Liver (tissue), 3 donors: Measurements from ENCODE around the gene TEC.

ENCODE experiments used
- ATF3 ChIP-seq: IDR thresholded peaks from 2 replicates; pipeline ENCODE4 v1.6.1; 2016; ENCODE audit warnings: antibody characterized with exemption
- EGR1 ChIP-seq, 2 donors: IDR thresholded peaks; 2 replicates each; pipeline ENCODE4 v1.6.1; 2016 to 2018; ENCODE audit warnings: antibody characterized with exemption in 2 of 2, low read depth in 2 of 2
- RAD21 ChIP-seq, 2 donors: IDR thresholded peaks; 2 replicates each; pipeline ENCODE4 v1.6.1; 2016; ENCODE audit warnings: antibody characterized with exemption in 2 of 2, mild to moderate bottlenecking in 2 of 2
- TAF1 ChIP-seq: conservative IDR thresholded peaks from 2 replicates; pipeline ENCODE4 v1.6.1; 2016; ENCODE audit warnings: antibody characterized with exemption, mild to moderate bottlenecking
- TF ChIP-seq, protein P1 (sequence below): fragments of 150-350 bp; IDR thresholded peaks from 2 replicates; pipeline ENCODE4 v1.5.1; 2017; ENCODE audit warnings: improper control_type of control experiment, low read depth, low read length; ENCODE audit not compliant: missing input control
- TF ChIP-seq, protein P2 (sequence below): IDR thresholded peaks from 2 replicates; pipeline ENCODE4 v1.6.1; 2016; ENCODE audit warnings: antibody characterized with exemption, mild to moderate bottlenecking
- donor health status: healthy.
- donor health status: healthy.

GRCh38 chr4:48124870-48125269 lies 144.8 kb downstream of the TEC start:
- TF ChIP-seq, protein P1, sequence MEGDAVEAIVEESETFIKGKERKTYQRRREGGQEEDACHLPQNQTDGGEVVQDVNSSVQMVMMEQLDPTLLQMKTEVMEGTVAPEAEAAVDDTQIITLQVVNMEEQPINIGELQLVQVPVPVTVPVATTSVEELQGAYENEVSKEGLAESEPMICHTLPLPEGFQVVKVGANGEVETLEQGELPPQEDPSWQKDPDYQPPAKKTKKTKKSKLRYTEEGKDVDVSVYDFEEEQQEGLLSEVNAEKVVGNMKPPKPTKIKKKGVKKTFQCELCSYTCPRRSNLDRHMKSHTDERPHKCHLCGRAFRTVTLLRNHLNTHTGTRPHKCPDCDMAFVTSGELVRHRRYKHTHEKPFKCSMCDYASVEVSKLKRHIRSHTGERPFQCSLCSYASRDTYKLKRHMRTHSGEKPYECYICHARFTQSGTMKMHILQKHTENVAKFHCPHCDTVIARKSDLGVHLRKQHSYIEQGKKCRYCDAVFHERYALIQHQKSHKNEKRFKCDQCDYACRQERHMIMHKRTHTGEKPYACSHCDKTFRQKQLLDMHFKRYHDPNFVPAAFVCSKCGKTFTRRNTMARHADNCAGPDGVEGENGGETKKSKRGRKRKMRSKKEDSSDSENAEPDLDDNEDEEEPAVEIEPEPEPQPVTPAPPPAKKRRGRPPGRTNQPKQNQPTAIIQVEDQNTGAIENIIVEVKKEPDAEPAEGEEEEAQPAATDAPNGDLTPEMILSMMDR = no peak
- TF ChIP-seq EGR1 (IDR thresholded peaks at IDR 0.05; ENCODE audit: low read depth in 2 of 2) (no peak), TAF1 (no peak), RAD21 (IDR thresholded peaks at IDR 0.05) (no peak), ATF3 (no peak)
- TF ChIP-seq, protein P2, sequence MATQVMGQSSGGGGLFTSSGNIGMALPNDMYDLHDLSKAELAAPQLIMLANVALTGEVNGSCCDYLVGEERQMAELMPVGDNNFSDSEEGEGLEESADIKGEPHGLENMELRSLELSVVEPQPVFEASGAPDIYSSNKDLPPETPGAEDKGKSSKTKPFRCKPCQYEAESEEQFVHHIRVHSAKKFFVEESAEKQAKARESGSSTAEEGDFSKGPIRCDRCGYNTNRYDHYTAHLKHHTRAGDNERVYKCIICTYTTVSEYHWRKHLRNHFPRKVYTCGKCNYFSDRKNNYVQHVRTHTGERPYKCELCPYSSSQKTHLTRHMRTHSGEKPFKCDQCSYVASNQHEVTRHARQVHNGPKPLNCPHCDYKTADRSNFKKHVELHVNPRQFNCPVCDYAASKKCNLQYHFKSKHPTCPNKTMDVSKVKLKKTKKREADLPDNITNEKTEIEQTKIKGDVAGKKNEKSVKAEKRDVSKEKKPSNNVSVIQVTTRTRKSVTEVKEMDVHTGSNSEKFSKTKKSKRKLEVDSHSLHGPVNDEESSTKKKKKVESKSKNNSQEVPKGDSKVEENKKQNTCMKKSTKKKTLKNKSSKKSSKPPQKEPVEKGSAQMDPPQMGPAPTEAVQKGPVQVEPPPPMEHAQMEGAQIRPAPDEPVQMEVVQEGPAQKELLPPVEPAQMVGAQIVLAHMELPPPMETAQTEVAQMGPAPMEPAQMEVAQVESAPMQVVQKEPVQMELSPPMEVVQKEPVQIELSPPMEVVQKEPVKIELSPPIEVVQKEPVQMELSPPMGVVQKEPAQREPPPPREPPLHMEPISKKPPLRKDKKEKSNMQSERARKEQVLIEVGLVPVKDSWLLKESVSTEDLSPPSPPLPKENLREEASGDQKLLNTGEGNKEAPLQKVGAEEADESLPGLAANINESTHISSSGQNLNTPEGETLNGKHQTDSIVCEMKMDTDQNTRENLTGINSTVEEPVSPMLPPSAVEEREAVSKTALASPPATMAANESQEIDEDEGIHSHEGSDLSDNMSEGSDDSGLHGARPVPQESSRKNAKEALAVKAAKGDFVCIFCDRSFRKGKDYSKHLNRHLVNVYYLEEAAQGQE = no peak
